Transverse colon (tissue), 4 donors: ENCODE results near the gene CEACAM4. TPM values are rescaled to one million over a fixed set of nuclear protein-coding genes. Genes with fewer than 3 reads are reported as not detected.

Experiments used
- DNase-seq: peaks from one replicate; pipeline ENCODE4 v3.0.0-alpha.2; 2019
- H3K27ac ChIP-seq, 4 donors: fragments of 200-600 bp; sonication (generic); 2 replicates each; pipeline ENCODE4 v1.5.1; 2016 to 2018; ENCODE audit warnings: inconsistent platforms in 4 of 4
- H3K27me3 ChIP-seq: fragments of 200-600 bp; sonication (generic); 2 replicates; pipeline ENCODE4 v1.5.1; 2017; ENCODE audit warnings: inconsistent platforms
- H3K36me3 ChIP-seq, 4 donors: fragments of 200-600 bp; sonication (generic); 2 replicates each; pipeline ENCODE4 v1.5.1; 2017 to 2019; ENCODE audit warnings: inconsistent platforms in 4 of 4
- H3K4me1 ChIP-seq, 4 donors: fragments of 200-600 bp; sonication (generic); 2 replicates each; pipeline ENCODE4 v1.5.1; 2017 to 2020; ENCODE audit warnings: inconsistent platforms in 4 of 4
- H3K4me3 ChIP-seq, 4 donors: fragments of 200-600 bp; sonication (generic); 1 replicate in 1 of 4; 2 replicates in 3 of 4; pipeline versions ENCODE4 v1.5.1 to v1.6.1; 2017 to 2019; ENCODE audit warnings: inconsistent platforms in 4 of 4
- H3K9me3 ChIP-seq, 2 donors: fragments of 200-600 bp; sonication (generic); 2 replicates each; pipeline ENCODE4 v1.5.1; 2017 to 2019; ENCODE audit warnings: inconsistent platforms in 2 of 2
- EP300 ChIP-seq: sonication (generic); formaldehyde crosslinking; IDR thresholded peaks from one replicate; pipeline ENCODE4 v1.6.1; 2017; ENCODE audit warnings: antibody characterized with exemption, low read depth
- POLR2A ChIP-seq: fragments of 450-650 bp; IDR thresholded peaks from one replicate; pipeline ENCODE4 v1.6.1; 2016; ENCODE audit warnings: antibody characterized with exemption, mild to moderate bottlenecking, moderate library complexity
- POLR2AphosphoS5 ChIP-seq, 3 donors: sonication (generic); formaldehyde crosslinking; IDR thresholded peaks; one replicate each; pipeline ENCODE4 v1.6.1; 2016; ENCODE audit warnings: antibody characterized with exemption in 3 of 3
- WGBS, 2 donors: methylation state at CpG; one replicate each; pipeline ENCODE4 v1.1.5; 2018; ENCODE audit warnings: low coverage in 1 of 2; 5-methylcytosine and 5-hydroxymethylcytosine counted together
- in situ Hi-C, 4 donors: fragments of 200-750 bp; cut with MboI; loops; one replicate each; pipeline versions ENCODE4 v1.15.0 to v1.15.1; 2017; ENCODE audit warnings: low sequenced_read_pairs in 3 of 4, low pct_ligation_motif_present in 1 of 4, low pct_unique_long_range_greater_than_20kb in 1 of 4
- intact Hi-C: fragments of 100-400 bp; cut with DNase I; formaldehyde crosslinking; loops from one replicate; pipeline ENCODE4 v1.15.1; 2023; ENCODE audit warnings: low total_unique reads
- total RNA-seq, 4 donors: library from RNA; depleted of rRNA; stranded (reverse); fragments of >200 nt; gene quantifications; one replicate each; pipeline ENCODE4 v1.1.0, GENCODE V29; 2016
- TF ChIP-seq, protein P1 (sequence below), 5 experiments: fragments of 200-600 bp in 3 of 5; fragments of 450-650 bp in 2 of 5; sonication (generic) in 3 of 5; IDR thresholded peaks; 1 replicate in 2 of 5; 2 replicates in 3 of 5; pipeline ENCODE4 v1.5.1; 2016 to 2017; ENCODE audit warnings: antibody characterized with exemption in 5 of 5, inconsistent platforms in 3 of 5, mild to moderate bottlenecking in 2 of 5, moderate library complexity in 1 of 5

The CEACAM4 gene
- total RNA-seq, 4 donors from 2014 or later: 0.48 to 1.5 TPM; not detected in 2

GRCh38 chr19:41577144-41577830, 49.6 kb downstream of the CEACAM4 start:
- H3K9me3 ChIP-seq: peaks cover 0 to 10% of the 10 kb centered on the region in 2 donors
- H3K36me3 ChIP-seq: no peaks in the 10 kb centered on the region
- H3K4me1 ChIP-seq: no peaks in the 10 kb centered on the region
- WGBS, 2 donors: 79 to 100% methylated on average over 1 to 19 of the region's 19 CpGs
- H3K27ac ChIP-seq: no peak overlapping the region
- no peak for DNase-seq
- H3K4me3 ChIP-seq: no peak overlapping the region
- TF ChIP-seq POLR2AphosphoS5 (IDR thresholded peaks at IDR 0.05): no peak
- peaks cover 3% of the 10 kb centered on the region for H3K27me3 ChIP-seq
- intact Hi-C loops: no loop called here
- in situ Hi-C loops: loop anchor here in 2 of 4 donors (10.0 kb wide), 2 partner anchors 122 to 132 kb away; partner anchors contain the start of gene ERICH4 (in 1 of the 2)

DNA sequence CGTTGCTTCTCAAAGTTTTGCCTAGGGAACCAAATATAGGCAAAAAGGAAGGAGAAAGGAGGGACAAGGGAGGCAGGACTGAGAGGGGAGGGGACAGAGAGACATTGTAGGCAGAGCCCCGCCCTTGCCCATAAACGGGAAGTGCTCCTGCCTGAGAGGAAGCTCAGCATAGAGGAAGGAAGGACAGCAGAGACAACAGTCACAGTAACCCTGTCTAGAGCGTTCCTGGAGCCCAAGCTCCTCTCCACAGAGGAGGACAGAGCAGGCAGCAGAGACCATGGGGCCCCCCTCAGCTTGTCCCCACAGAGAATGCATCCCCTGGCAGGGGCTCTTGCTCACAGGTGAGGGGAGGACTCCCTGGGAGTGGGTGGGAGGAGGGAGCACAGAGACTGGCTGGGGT, 50.9 kb downstream of the CEACAM4 start, which contains the start of gene CEACAM21:
Gene CEACAM21, plus strand, starts transcription at position 169 of the 400 bp plus-strand sequence. Its CDS starts 109 bp downstream, at position 278.
- WGBS, 2 donors: 0 to 10% methylated on average over 1 to 4 of the region's 4 CpGs
- TF ChIP-seq POLR2A: peak; percentile 28
- TF ChIP-seq, protein P1, sequence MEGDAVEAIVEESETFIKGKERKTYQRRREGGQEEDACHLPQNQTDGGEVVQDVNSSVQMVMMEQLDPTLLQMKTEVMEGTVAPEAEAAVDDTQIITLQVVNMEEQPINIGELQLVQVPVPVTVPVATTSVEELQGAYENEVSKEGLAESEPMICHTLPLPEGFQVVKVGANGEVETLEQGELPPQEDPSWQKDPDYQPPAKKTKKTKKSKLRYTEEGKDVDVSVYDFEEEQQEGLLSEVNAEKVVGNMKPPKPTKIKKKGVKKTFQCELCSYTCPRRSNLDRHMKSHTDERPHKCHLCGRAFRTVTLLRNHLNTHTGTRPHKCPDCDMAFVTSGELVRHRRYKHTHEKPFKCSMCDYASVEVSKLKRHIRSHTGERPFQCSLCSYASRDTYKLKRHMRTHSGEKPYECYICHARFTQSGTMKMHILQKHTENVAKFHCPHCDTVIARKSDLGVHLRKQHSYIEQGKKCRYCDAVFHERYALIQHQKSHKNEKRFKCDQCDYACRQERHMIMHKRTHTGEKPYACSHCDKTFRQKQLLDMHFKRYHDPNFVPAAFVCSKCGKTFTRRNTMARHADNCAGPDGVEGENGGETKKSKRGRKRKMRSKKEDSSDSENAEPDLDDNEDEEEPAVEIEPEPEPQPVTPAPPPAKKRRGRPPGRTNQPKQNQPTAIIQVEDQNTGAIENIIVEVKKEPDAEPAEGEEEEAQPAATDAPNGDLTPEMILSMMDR (IDR thresholded peaks at IDR 0.05): no peak
- peak in 1 of 3 donors; percentile 50 for TF ChIP-seq POLR2AphosphoS5 (IDR thresholded peaks at IDR 0.05)
- TF ChIP-seq EP300: no peak
- intact Hi-C loops (no loop called here), in situ Hi-C loops (loop anchor here in 2 of 4 donors (10.0 kb wide), 2 partner anchors 121 to 131 kb away; partner anchors contain the start of gene ERICH4 (in 1 of the 2))
- Histone ChIP-seq H3K4me3 (no peak within 1 kb of the TSS), H3K4me1 (no peaks in the 10 kb centered on the region), H3K27me3 (peaks cover 12% of the 10 kb centered on the region), H3K36me3 (no peaks in the 10 kb centered on the region), H3K27ac (peak within 1 kb of the TSS in 1 of 4 donors; percentile 35), H3K9me3 (peaks cover 0 to 2% of the 10 kb centered on the region in 2 donors)
- DNase-seq: peak; percentile 66

DNA sequence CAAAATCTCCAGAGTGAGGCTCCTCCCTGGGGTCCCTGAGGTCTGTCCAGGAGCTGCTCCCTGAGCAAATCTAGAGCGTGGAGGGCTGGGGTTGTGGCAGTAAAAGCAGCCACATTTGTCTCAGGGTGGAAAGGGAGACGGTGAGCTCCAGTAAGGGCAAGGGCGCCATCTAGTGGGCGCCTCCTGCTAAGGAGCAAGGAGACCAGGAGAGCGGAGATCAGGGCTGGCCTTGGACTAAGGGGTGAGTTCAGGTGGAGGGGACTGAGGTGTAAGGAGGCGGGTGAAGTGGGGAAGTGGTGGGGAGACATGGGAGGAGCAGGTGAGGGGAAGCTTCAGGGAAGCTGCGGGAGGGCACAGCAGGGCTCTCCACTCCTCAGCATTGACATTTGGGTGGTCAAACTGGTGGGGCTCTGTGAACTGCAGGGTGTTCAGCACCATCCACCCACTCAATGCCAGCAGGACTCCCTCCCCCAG, 56.2 kb downstream of the CEACAM4 start:
- Histone ChIP-seq H3K36me3 (no peaks in the 10 kb centered on the region), H3K9me3 (no peaks in the 10 kb centered on the region), H3K27me3 (peaks cover 64% of the 10 kb centered on the region), H3K4me3 (no peak overlapping the region), H3K27ac (no peak overlapping the region), H3K4me1 (no peaks in the 10 kb centered on the region)
- in situ Hi-C loops: loop anchor here (5.0 to 25.0 kb wide), 5 partner anchors 108 to 233 kb away; partner anchors contain the start of gene ERICH4 (in 1 of the 4)
- TF ChIP-seq POLR2A: no peak
- no peak for TF ChIP-seq EP300
- TF ChIP-seq POLR2AphosphoS5 (IDR thresholded peaks at IDR 0.05): no peak
- TF ChIP-seq, protein P1 (IDR thresholded peaks at IDR 0.05): peak; percentile 77 to 91 (median 81)
- DNase-seq: peak; percentile 84
- intact Hi-C loops: loop anchor here (5.0 kb wide), 1 partner anchor 123 kb away; no protein-coding TSS in a partner anchor
- WGBS, 2 donors: 3% methylated on average over 6 of the region's 7 CpGs; no CpG with 5 or more reads in 1 of the 2 donors

DNA sequence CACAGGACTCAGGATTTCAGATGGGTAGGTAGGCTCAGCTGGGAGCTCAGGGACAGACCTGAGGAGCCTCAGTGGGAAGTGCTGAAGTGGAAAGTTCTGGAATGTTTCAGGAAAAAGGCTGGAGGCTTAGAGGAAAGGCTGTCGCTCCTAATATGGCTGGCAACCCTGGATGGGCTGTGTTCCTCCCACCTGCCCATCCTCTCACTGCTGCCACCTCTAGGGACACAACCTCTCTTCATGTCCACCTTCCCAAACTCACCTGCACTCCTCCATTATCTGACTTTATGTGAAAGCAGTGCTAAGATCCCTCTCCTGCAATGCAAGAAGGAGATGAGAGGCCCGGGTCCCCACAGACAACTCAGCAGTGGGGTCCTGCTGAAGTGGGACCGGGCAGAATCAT, 56.7 kb downstream of the CEACAM4 start:
- intact Hi-C loops (loop anchor here (5.0 kb wide), 1 partner anchor 123 kb away; no protein-coding TSS in a partner anchor), in situ Hi-C loops (loop anchor here (5.0 to 25.0 kb wide), 5 partner anchors 108 to 233 kb away; partner anchors contain the start of gene ERICH4 (in 1 of the 4))
- H3K36me3 ChIP-seq: no peaks in the 10 kb centered on the region
- H3K4me3 ChIP-seq: no peak overlapping the region
- no peaks in the 10 kb centered on the region for H3K9me3 ChIP-seq
- H3K4me1 ChIP-seq: peaks cover 0 to under 1% (median 0%) of the 10 kb centered on the region in 4 donors
- H3K27me3 ChIP-seq: peaks cover 69% of the 10 kb centered on the region
- 20 to 43% methylated on average over 1 to 3 of the region's 3 CpGs for WGBS, 2 donors
- H3K27ac ChIP-seq: no peak overlapping the region
- DNase-seq: no peak
- no peak for TF ChIP-seq POLR2AphosphoS5 (IDR thresholded peaks at IDR 0.05)
- TF ChIP-seq, protein P1 (IDR thresholded peaks at IDR 0.05): no peak
- TF ChIP-seq EP300: no peak
- TF ChIP-seq POLR2A: no peak
